ENCODE measurements around the gene SMC4.

DNA sequence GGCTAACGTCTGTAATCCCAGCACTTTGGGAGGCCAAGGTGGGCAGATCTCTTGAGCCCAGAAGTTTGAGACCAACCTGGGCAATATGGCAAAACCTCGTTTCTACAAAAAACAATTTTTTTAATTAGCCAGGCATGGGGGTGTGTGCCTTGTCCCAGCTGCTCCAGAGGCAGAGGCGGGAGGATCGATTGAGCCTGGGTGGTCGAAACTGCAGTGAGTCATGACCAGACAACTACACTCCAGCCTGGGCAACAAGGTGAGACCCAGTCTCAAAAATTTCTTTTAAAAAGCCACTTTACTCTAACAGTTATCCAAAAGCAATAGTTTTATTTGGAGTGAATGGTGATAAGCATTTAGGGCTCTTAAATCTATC lies 37.6 kb downstream of the SMC4 start:
- no peak for TF ChIP-seq TAF1 (IDR thresholded peaks at IDR 0.05; ENCODE audit: low read depth, low read length)
- no peak for TF ChIP-seq POLR2A (IDR thresholded peaks at IDR 0.05; ENCODE audit: control extremely low read depth in 1 of 2, low read depth in 2 of 2, low read length in 2 of 2)
- TF ChIP-seq, protein P1, sequence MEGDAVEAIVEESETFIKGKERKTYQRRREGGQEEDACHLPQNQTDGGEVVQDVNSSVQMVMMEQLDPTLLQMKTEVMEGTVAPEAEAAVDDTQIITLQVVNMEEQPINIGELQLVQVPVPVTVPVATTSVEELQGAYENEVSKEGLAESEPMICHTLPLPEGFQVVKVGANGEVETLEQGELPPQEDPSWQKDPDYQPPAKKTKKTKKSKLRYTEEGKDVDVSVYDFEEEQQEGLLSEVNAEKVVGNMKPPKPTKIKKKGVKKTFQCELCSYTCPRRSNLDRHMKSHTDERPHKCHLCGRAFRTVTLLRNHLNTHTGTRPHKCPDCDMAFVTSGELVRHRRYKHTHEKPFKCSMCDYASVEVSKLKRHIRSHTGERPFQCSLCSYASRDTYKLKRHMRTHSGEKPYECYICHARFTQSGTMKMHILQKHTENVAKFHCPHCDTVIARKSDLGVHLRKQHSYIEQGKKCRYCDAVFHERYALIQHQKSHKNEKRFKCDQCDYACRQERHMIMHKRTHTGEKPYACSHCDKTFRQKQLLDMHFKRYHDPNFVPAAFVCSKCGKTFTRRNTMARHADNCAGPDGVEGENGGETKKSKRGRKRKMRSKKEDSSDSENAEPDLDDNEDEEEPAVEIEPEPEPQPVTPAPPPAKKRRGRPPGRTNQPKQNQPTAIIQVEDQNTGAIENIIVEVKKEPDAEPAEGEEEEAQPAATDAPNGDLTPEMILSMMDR (IDR thresholded peaks at IDR 0.05; ENCODE audit: control extremely low read depth in 1 of 3, insufficient read depth in 1 of 3, low read depth in 1 of 3, low read length in 3 of 3) = no peak
- no peak for TF ChIP-seq EZH2 (IDR thresholded peaks at IDR 0.05; ENCODE audit: low read depth, low read length, severe bottlenecking)
- TF ChIP-seq SRF (IDR thresholded peaks at IDR 0.05; ENCODE audit: low read depth, low read length) = no peak
- TF ChIP-seq, protein P2, sequence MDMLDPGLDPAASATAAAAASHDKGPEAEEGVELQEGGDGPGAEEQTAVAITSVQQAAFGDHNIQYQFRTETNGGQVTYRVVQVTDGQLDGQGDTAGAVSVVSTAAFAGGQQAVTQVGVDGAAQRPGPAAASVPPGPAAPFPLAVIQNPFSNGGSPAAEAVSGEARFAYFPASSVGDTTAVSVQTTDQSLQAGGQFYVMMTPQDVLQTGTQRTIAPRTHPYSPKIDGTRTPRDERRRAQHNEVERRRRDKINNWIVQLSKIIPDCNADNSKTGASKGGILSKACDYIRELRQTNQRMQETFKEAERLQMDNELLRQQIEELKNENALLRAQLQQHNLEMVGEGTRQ (IDR thresholded peaks at IDR 0.05; ENCODE audit: low read length) = no peak
- TF ChIP-seq, protein P3, sequence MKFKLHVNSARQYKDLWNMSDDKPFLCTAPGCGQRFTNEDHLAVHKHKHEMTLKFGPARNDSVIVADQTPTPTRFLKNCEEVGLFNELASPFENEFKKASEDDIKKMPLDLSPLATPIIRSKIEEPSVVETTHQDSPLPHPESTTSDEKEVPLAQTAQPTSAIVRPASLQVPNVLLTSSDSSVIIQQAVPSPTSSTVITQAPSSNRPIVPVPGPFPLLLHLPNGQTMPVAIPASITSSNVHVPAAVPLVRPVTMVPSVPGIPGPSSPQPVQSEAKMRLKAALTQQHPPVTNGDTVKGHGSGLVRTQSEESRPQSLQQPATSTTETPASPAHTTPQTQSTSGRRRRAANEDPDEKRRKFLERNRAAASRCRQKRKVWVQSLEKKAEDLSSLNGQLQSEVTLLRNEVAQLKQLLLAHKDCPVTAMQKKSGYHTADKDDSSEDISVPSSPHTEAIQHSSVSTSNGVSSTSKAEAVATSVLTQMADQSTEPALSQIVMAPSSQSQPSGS (IDR thresholded peaks at IDR 0.05; ENCODE audit: low read length) = no peak
- no peak for TF ChIP-seq EP300 (IDR thresholded peaks at IDR 0.05; ENCODE audit: borderline replicate concordance in 1 of 2, low read depth in 2 of 2, low read length in 2 of 2)
- no peak for TF ChIP-seq YY1 (IDR thresholded peaks at IDR 0.05; ENCODE audit: low read depth, low read length)
- no peak for TF ChIP-seq FOSL1 (IDR thresholded peaks at IDR 0.05; ENCODE audit: insufficient read depth, low read depth, low read length)
- no peak for TF ChIP-seq CEBPB (IDR thresholded peaks at IDR 0.05; ENCODE audit: low read depth, low read length)
- TF ChIP-seq, protein P4, sequence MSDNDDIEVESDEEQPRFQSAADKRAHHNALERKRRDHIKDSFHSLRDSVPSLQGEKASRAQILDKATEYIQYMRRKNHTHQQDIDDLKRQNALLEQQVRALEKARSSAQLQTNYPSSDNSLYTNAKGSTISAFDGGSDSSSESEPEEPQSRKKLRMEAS (IDR thresholded peaks at IDR 0.05) = no peak
